HAP-1 (cell line): ENCODE results near the gene HMGN5.

ENCODE experiments used
- DNase-seq, 2 experiments: peaks; one replicate each; pipeline ENCODE4 v3.0.0-alpha.2; 2016 to 2020; ENCODE audit warnings: low spot score in 2 of 2
- H3K27me3 ChIP-seq: fragments of 250-450 bp; sonication (Bioruptor Pico); 2 replicates; pipeline ENCODE4 v1.5.1; 2020; ENCODE audit warnings: low read depth, mild to moderate bottlenecking, moderate library complexity
- H3K36me3 ChIP-seq: fragments of 250-450 bp; sonication (Bioruptor Pico); replicated peaks from 2 replicates; pipeline ENCODE4 v1.5.1; 2020; ENCODE audit warnings: mild to moderate bottlenecking
- H3K4me1 ChIP-seq: fragments of 250-450 bp; sonication (Bioruptor Pico); 2 replicates; pipeline ENCODE4 v1.5.1; 2020; ENCODE audit warnings: mild to moderate bottlenecking
- H3K4me3 ChIP-seq: fragments of 250-450 bp; sonication (Bioruptor Pico); 2 replicates; pipeline ENCODE4 v1.5.1; 2020; ENCODE audit warnings: mild to moderate bottlenecking, moderate library complexity
- H3K9me3 ChIP-seq: fragments of 250-450 bp; sonication (Bioruptor Pico); 2 replicates; pipeline ENCODE4 v1.5.1; 2020; ENCODE audit warnings: mild to moderate bottlenecking, moderate library complexity
- in situ Hi-C: fragments of 300-500 bp; cut with MboI; formaldehyde crosslinking; loops from 3 replicates; pipeline ENCODE4 v1.14.3; 2020; ENCODE audit warnings: low sequenced_read_pairs, inconsistent platforms, mixed read lengths

HMGN5 gene

GRCh38 chrX:81201671-81202455 is at the start of gene HMGN5, which contains the start of gene SH3BGRL:
Gene HMGN5 (minus strand): TSS chrX:81201913. CDS start chrX:81121549, 80,364 bp downstream.
Gene SH3BGRL (plus strand): TSS chrX:81202102. CDS start chrX:81202201, 99 bp downstream.
- peak; percentile 93 to 94 for DNase-seq
- in situ Hi-C loops = no loop called here
- Histone ChIP-seq H3K36me3 (no peaks in the 10 kb centered on the region), H3K27me3 (no peaks in the 10 kb centered on the region), H3K4me3 (peak within 1 kb of the TSS; percentile 68), H3K4me1 (peaks cover 7% of the 10 kb centered on the region; the same call in 1 of the 2 replicates), H3K9me3 (no peaks in the 10 kb centered on the region)

- Histone ChIP-seq H3K9me3 (no peaks in the 10 kb centered on the region), H3K4me3 (no peak overlapping the region), H3K36me3 (peaks cover 3% of the 10 kb centered on the region), H3K27me3 (no peaks in the 10 kb centered on the region), H3K4me1 (no peaks in the 10 kb centered on the region; the same call in 1 of the 2 replicates)
- DNase-seq = no peak
- in situ Hi-C loops = no loop called here
These were observed 40.0 kb upstream of the HMGN5 start for GRCh38 chrX:81241753-81242152.

- H3K4me3 ChIP-seq = no peak overlapping the region
- H3K4me1 ChIP-seq = no peaks in the 10 kb centered on the region
- DNase-seq = no peak
- no peaks in the 10 kb centered on the region for H3K9me3 ChIP-seq
- no peaks in the 10 kb centered on the region for H3K27me3 ChIP-seq
- peaks cover 3% of the 10 kb centered on the region for H3K36me3 ChIP-seq
- in situ Hi-C loops = no loop called here
These were observed 39.1 kb upstream of the HMGN5 start for GRCh38 chrX:81240701-81241331.

- Histone ChIP-seq H3K9me3 (no peaks in the 10 kb centered on the region), H3K4me3 (no peak overlapping the region), H3K4me1 (no peaks in the 10 kb centered on the region), H3K36me3 (peaks cover 3% of the 10 kb centered on the region), H3K27me3 (no peaks in the 10 kb centered on the region)
- in situ Hi-C loops = no loop called here
- DNase-seq = no peak
These were observed 36.5 kb upstream of the HMGN5 start for GRCh38 chrX:81238166-81238565.

GRCh38 chrX:81237516-81237915 is 35.8 kb upstream of the HMGN5 start:
- no peaks in the 10 kb centered on the region for H3K9me3 ChIP-seq
- H3K4me3 ChIP-seq = no peak overlapping the region
- peaks cover 3% of the 10 kb centered on the region for H3K36me3 ChIP-seq
- in situ Hi-C loops = no loop called here
- no peaks in the 10 kb centered on the region for H3K27me3 ChIP-seq
- no peak for DNase-seq
- H3K4me1 ChIP-seq = no peaks in the 10 kb centered on the region

GRCh38 chrX:81232218-81232617 is 30.5 kb upstream of the HMGN5 start:
- DNase-seq = no peak
- no peaks in the 10 kb centered on the region; the same call in 1 of the 2 replicates for H3K36me3 ChIP-seq

GRCh38 chrX:81231476-81231875 is 29.8 kb upstream of the HMGN5 start:
- DNase-seq = no peak
- Histone ChIP-seq H3K36me3 (no peaks in the 10 kb centered on the region), H3K9me3 (no peaks in the 10 kb centered on the region), H3K27me3 (no peaks in the 10 kb centered on the region), H3K4me3 (no peak overlapping the region), H3K4me1 (peaks cover 13% of the 10 kb centered on the region)
- in situ Hi-C loops = no loop called here

More at GRCh38 chrX:81232218-81232617, 30.5 kb upstream of the HMGN5 start:
- no peak overlapping the region for H3K4me3 ChIP-seq
- H3K27me3 ChIP-seq = no peaks in the 10 kb centered on the region
- in situ Hi-C loops = no loop called here
- H3K9me3 ChIP-seq = no peaks in the 10 kb centered on the region
- H3K4me1 ChIP-seq = peaks cover 13% of the 10 kb centered on the region

- no peaks in the 10 kb centered on the region for H3K27me3 ChIP-seq
- no peak overlapping the region for H3K4me3 ChIP-seq
- no peak for DNase-seq
- in situ Hi-C loops = no loop called here
- H3K4me1 ChIP-seq = peaks cover 13% of the 10 kb centered on the region
- no peaks in the 10 kb centered on the region for H3K36me3 ChIP-seq
- H3K9me3 ChIP-seq = no peaks in the 10 kb centered on the region
These were observed 28.2 kb upstream of the HMGN5 start for GRCh38 chrX:81229901-81230300.

- peaks cover 13% of the 10 kb centered on the region for H3K4me1 ChIP-seq
- no peak for DNase-seq
- H3K9me3 ChIP-seq = no peaks in the 10 kb centered on the region
- no peaks in the 10 kb centered on the region for H3K27me3 ChIP-seq
- H3K36me3 ChIP-seq = no peaks in the 10 kb centered on the region
- in situ Hi-C loops = no loop called here
- no peak overlapping the region for H3K4me3 ChIP-seq
These were observed 27.5 kb upstream of the HMGN5 start for GRCh38 chrX:81229229-81229628.

GRCh38 chrX:81215685-81216084 is 14.0 kb upstream of the HMGN5 start:
- Histone ChIP-seq H3K27me3 (no peaks in the 10 kb centered on the region), H3K9me3 (no peaks in the 10 kb centered on the region; the same call in 1 of the 2 replicates), H3K4me1 (peaks cover 10% of the 10 kb centered on the region; the same call in 1 of the 2 replicates), H3K4me3 (no peak overlapping the region), H3K36me3 (no peaks in the 10 kb centered on the region)
- DNase-seq = no peak
- in situ Hi-C loops = no loop called here

- Histone ChIP-seq H3K27me3 (no peaks in the 10 kb centered on the region), H3K36me3 (0 out of 2 replicates have a peak, but pooled peaks cover 3% of the 10 kb centered on the region), H3K4me1 (0 out of 2 replicates have a peak, but pooled peaks cover 2% of the 10 kb centered on the region), H3K9me3 (no peaks in the 10 kb centered on the region), H3K4me3 (no peak overlapping the region)
- in situ Hi-C loops = no loop called here
- DNase-seq = no peak
These were observed 7.2 kb upstream of the HMGN5 start for GRCh38 chrX:81208916-81209315.

- in situ Hi-C loops = no loop called here
- no peak for DNase-seq
- Histone ChIP-seq H3K27me3 (no peaks in the 10 kb centered on the region), H3K36me3 (0 out of 2 replicates have a peak, but pooled peaks cover 3% of the 10 kb centered on the region), H3K4me3 (no peak overlapping the region), H3K4me1 (0 out of 2 replicates have a peak, but pooled peaks cover 2% of the 10 kb centered on the region), H3K9me3 (no peaks in the 10 kb centered on the region)
These were observed 4.8 kb upstream of the HMGN5 start for GRCh38 chrX:81206476-81206875.

- in situ Hi-C loops = no loop called here
- peaks cover 7% of the 10 kb centered on the region; the same call in 1 of the 2 replicates for H3K4me1 ChIP-seq
- 0 out of 2 replicates have a peak, but pooled peaks cover 3% of the 10 kb centered on the region for H3K36me3 ChIP-seq
- H3K9me3 ChIP-seq = no peaks in the 10 kb centered on the region
- DNase-seq = no peak
- no peak overlapping the region for H3K4me3 ChIP-seq
- H3K27me3 ChIP-seq = no peaks in the 10 kb centered on the region
These were observed 3.8 kb upstream of the HMGN5 start for GRCh38 chrX:81205551-81205950.

- H3K9me3 ChIP-seq = no peaks in the 10 kb centered on the region
- H3K27me3 ChIP-seq = no peaks in the 10 kb centered on the region
- H3K4me3 ChIP-seq = peak overlapping the region; percentile 68
- no peak for DNase-seq
- H3K36me3 ChIP-seq = 0 out of 2 replicates have a peak, but pooled peaks cover 3% of the 10 kb centered on the region
- peaks cover 7% of the 10 kb centered on the region; the same call in 1 of the 2 replicates for H3K4me1 ChIP-seq
- in situ Hi-C loops = no loop called here
These were observed 1.2 kb upstream of the HMGN5 start for GRCh38 chrX:81202943-81203342.
